ENCODE measurements around the gene UGT1A5. TPM values are rescaled to one million over a fixed set of nuclear protein-coding genes. Genes with fewer than 3 reads are reported as not detected.

The UGT1A5 gene
- polyA plus RNA-seq, 1 of the 3 experiments (the other 2 are of a cell fraction) = not detected

DNA sequence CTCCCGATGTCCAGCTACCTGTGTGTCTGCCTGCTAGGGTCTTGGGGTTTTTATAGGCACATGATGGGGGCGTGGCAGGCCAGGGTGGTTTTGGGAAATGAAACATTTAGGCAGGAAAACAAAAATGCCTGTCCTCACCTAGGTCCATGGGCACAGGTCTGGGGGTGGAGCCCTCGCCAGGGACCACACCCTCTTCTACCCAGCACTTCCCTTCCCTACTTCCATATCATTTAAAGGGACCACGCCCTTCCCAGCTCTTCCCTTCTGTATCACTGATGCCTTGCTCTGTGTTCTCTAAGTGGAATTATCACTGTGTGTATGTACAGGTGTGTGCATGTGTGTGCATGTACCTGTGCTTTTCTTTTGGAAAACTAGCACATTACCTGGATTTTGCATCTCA, 53.7 kb downstream of the UGT1A5 start:
- DNase-seq = no peak
- Histone ChIP-seq H3K79me2 (ENCODE audit: insufficient read depth) (no peaks in the 10 kb centered on the region), H3K9me3 (no peaks in the 10 kb centered on the region), H3K4me3 (ENCODE audit: low read depth in 2 of 2, low read length in 1 of 2) (no peak overlapping the region; a peak in 1 of 4 replicates), H3K27ac (ENCODE audit: low read depth in 2 of 2, low read length in 1 of 2) (no peak overlapping the region), H3K27me3 (ENCODE audit: insufficient read depth) (no peaks in the 10 kb centered on the region), H3K4me2 (no peak overlapping the region), H4K20me1 (ENCODE audit: insufficient read depth) (no peaks in the 10 kb centered on the region), H3F3A (replicated peaks; ENCODE audit: insufficient read depth) (no peaks in the 10 kb centered on the region), H2AFZ (ENCODE audit: low read depth) (no peak overlapping the region), H3K9ac (no peak overlapping the region), H3K9me2 (no peaks in the 10 kb centered on the region), H3K36me3 (replicated peaks in 1 of 2; ENCODE audit: control insufficient read depth in 1 of 2, insufficient read depth in 2 of 2, low read length in 1 of 2) (no peaks in the 10 kb centered on the region), H3K4me1 (ENCODE audit: control insufficient read depth in 1 of 2, insufficient read depth in 2 of 2, low read depth in 1 of 2, low read length in 1 of 2) (no peaks in the 10 kb centered on the region)
- 43% methylated on average over 4 of the region's 4 CpGs for WGBS (ENCODE audit: low lambda C conversion rate)
- no peak for TF ChIP-seq ZBTB33 (IDR thresholded peaks at IDR 0.05; ENCODE audit: borderline replicate concordance, low read depth)
- ChIA-PET POLR2A (no interaction called here), CTCF (no interaction called here)

GRCh38 chr2:233768076-233768475, 55.4 kb downstream of the UGT1A5 start:
- Histone ChIP-seq H3K27me3 (ENCODE audit: insufficient read depth) (no peaks in the 10 kb centered on the region; the same call in 1 of the 2 replicates), H3K36me3 (replicated peaks in 1 of 2; ENCODE audit: control insufficient read depth in 1 of 2, insufficient read depth in 2 of 2, low read length in 1 of 2) (no peaks in the 10 kb centered on the region), H3F3A (replicated peaks; ENCODE audit: insufficient read depth) (no peaks in the 10 kb centered on the region), H2AFZ (ENCODE audit: low read depth) (no peak overlapping the region), H3K9ac (no peak overlapping the region), H3K4me1 (ENCODE audit: control insufficient read depth in 1 of 2, insufficient read depth in 2 of 2, low read depth in 1 of 2, low read length in 1 of 2) (no peaks in the 10 kb centered on the region), H3K9me2 (no peaks in the 10 kb centered on the region), H4K20me1 (ENCODE audit: insufficient read depth) (no peaks in the 10 kb centered on the region), H3K4me3 (ENCODE audit: low read depth in 2 of 2, low read length in 1 of 2) (no peak overlapping the region), H3K79me2 (ENCODE audit: insufficient read depth) (no peaks in the 10 kb centered on the region), H3K27ac (ENCODE audit: low read depth in 2 of 2, low read length in 1 of 2) (no peak overlapping the region), H3K9me3 (no peaks in the 10 kb centered on the region), H3K4me2 (no peak overlapping the region)
- no peak for DNase-seq
- TF ChIP-seq CHD2 (IDR thresholded peaks at IDR 0.05; ENCODE audit: low read length, partially characterized antibody) (no peak), JUND (IDR thresholded peaks at IDR 0.05) (no peak), REST (IDR thresholded peaks at IDR 0.05; ENCODE audit: low read depth, low read length) (no peak), ELF1 (IDR thresholded peaks at IDR 0.05) (no peak), CTCF (IDR thresholded peaks at IDR 0.05) (no peak), NRF1 (IDR thresholded peaks at IDR 0.05; ENCODE audit: low read depth, low read length) (no peak), ZBTB33 (IDR thresholded peaks at IDR 0.05; ENCODE audit: borderline replicate concordance, low read depth) (no peak), FOSL2 (IDR thresholded peaks at IDR 0.05; ENCODE audit: borderline replicate concordance, low read depth) (no peak), MEF2A (IDR thresholded peaks at IDR 0.05; ENCODE audit: borderline replicate concordance, low read depth) (no peak), SIN3A (IDR thresholded peaks at IDR 0.05; ENCODE audit: borderline replicate concordance, low read depth, low read length) (no peak)
- TF ChIP-seq, protein P1, sequence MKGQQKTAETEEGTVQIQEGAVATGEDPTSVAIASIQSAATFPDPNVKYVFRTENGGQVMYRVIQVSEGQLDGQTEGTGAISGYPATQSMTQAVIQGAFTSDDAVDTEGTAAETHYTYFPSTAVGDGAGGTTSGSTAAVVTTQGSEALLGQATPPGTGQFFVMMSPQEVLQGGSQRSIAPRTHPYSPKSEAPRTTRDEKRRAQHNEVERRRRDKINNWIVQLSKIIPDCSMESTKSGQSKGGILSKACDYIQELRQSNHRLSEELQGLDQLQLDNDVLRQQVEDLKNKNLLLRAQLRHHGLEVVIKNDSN (IDR thresholded peaks at IDR 0.05; ENCODE audit: borderline replicate concordance, low read depth) = no peak
- TF ChIP-seq, protein P2, sequence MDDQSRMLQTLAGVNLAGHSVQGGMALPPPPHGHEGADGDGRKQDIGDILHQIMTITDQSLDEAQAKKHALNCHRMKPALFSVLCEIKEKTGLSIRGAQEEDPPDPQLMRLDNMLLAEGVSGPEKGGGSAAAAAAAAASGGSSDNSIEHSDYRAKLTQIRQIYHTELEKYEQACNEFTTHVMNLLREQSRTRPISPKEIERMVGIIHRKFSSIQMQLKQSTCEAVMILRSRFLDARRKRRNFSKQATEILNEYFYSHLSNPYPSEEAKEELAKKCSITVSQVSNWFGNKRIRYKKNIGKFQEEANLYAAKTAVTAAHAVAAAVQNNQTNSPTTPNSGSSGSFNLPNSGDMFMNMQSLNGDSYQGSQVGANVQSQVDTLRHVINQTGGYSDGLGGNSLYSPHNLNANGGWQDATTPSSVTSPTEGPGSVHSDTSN (IDR thresholded peaks at IDR 0.05) = no peak
- WGBS (ENCODE audit: low lambda C conversion rate) = 70% methylated on average over 4 of the region's 4 CpGs
- POLR2A ChIA-PET = no interaction called here
- CTCF ChIA-PET = no interaction called here
